Smooth muscle cell of bladder (primary cell): Measurements from ENCODE around the gene TBRG1. TPM values are rescaled to one million over a fixed set of nuclear protein-coding genes. Genes with fewer than 3 reads are reported as not detected.

Experiments used
- total RNA-seq: library from RNA; depleted of rRNA; stranded (reverse); fragments of >200 nt; gene quantifications from 2 replicates; pipeline ENCODE4 v1.2.3, GENCODE V29; 2014

TBRG1 gene
- 22.9 and 24.6 TPM in 2 replicates for total RNA-seq

GRCh38 chr11:124622531-124623451 is at the start of gene TBRG1:
Gene TBRG1 (plus strand): TSS chr11:124622864. CDS start chr11:124623084, 220 bp downstream.

GRCh38 chr11:124611064-124611463 is 11.6 kb upstream of the TBRG1 start, which contains the start of gene PANX3:
Gene PANX3 (plus strand): TSS chr11:124611428. CDS start chr11:124611557, 129 bp downstream.

GRCh38 chr11:124673333-124674167 is 50.9 kb downstream of the TBRG1 start, which contains the start of the genes SIAE and SPA17:
Gene SIAE (minus strand): TSS chr11:124673739. CDS start chr11:124673708, 31 bp downstream.
Gene SPA17 (plus strand): TSS chr11:124673904. CDS start chr11:124675265, 1,361 bp downstream.

Other genes starting within 250 kb of the TBRG1 start
- gene OR8B2, start 238.4 kb upstream of the TBRG1 start, total RNA-seq = not detected in 2 replicates
- not detected in 2 replicates for gene OR8B3, start 223.8 kb upstream of the TBRG1 start, total RNA-seq
- gene OR8B4, start 198.0 kb upstream of the TBRG1 start, total RNA-seq = not detected in 2 replicates
- not detected in 2 replicates for gene OR8B8, start 177.2 kb upstream of the TBRG1 start, total RNA-seq
- gene OR8B12, start 79.2 kb upstream of the TBRG1 start, total RNA-seq = not detected in 2 replicates
- gene OR8A1, start 52.9 kb upstream of the TBRG1 start, total RNA-seq = not detected in 2 replicates
- gene PANX3, start 11.4 kb upstream of the TBRG1 start, total RNA-seq = not detected in 2 replicates
- 14.9 and 19.1 TPM in 2 replicates for gene SIAE, start 50.9 kb downstream of the TBRG1 start, total RNA-seq
- gene SPA17, start 51.0 kb downstream of the TBRG1 start, total RNA-seq = 10.3 and 12.4 TPM in 2 replicates
- gene NRGN, start 117.1 kb downstream of the TBRG1 start, total RNA-seq = 0.14 TPM in 1 of 2 replicates, not detected in the other
- 0.18 and 0.28 TPM in 2 replicates for gene VSIG2, start 129.4 kb downstream of the TBRG1 start, total RNA-seq
- 0.14 and 0.55 TPM in 2 replicates for gene ESAM, start 139.4 kb downstream of the TBRG1 start, total RNA-seq
- 4.8 and 5.7 TPM in 2 replicates for gene MSANTD2, start 177.5 kb downstream of the TBRG1 start, total RNA-seq
- 6.0 and 6.1 TPM in 2 replicates for gene ROBO3, start 242.6 kb downstream of the TBRG1 start, total RNA-seq